ENCODE data around the gene SHE.
A peak's percentile ranks its signal among the peaks of the same experiment; 100 is the strongest.

Gene SHE

DNA sequence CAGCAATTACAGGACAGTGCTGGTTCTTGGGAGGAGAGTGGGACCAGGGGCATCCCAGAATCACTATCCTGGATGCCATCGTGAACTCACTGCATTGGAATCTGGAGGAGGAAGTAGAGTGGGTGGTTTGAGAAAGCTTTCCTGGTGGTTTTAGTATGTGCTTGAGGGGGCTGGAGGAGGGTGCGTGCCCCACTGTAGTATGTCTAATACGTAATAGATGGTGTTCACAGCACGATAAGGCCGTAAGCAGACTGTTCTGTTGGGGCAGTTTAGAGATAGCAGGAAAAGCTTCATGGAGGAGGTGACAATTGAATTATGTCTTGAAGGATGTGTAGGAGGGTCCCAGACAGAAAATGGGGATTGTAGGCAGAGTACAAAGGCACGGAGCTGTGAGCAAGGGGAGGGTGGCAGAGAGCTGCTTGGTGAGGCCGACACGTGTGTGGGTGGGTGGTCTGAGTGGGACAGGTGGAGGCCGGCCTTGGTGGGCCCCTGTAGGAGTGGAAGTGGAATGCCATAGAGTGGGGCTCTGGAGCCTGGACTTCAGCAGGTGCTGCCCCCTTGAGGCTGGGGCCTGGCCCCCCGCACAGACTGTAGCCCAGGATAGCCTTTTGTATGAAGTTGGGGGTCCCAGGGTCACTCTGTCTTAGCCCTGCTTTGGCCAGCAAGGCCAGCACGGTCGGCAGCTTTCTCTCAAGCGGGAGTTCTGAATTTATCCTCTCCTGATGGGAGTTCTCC is 60.0 kb downstream of the SHE start:
- peak; percentile 67 for DNase-seq

DNA sequence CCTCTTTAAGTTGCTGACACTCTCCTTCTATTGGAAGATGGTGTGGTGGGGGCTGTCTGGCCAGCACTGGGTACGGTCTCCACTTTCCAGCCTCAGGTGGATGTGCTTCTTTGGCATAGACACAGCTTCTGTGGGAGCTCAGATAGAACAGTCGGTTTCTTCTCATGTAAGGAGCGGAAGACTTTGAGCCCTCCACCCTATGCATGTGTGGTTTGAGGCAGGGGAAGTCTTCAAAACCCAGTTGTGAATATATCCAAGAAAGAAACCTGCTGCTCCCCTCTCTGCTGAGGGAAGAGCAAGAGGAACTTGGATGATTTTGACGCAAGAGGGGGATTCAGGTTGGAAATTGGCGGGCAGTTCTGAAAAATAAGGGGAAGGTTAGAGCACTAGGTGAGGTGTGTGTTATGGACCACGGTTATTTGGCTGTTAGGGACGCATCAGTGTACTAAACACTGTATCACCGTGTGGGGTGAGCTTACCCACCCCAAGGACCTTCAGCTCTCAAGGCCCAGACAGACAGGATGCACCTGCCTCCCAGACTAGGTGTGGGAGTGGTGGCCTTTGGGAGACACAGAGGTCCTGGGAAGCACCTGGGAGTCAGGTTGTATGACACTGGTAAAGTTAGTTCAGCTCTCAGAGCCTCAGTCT is 60.8 kb downstream of the SHE start:
- no peak for DNase-seq

DNA sequence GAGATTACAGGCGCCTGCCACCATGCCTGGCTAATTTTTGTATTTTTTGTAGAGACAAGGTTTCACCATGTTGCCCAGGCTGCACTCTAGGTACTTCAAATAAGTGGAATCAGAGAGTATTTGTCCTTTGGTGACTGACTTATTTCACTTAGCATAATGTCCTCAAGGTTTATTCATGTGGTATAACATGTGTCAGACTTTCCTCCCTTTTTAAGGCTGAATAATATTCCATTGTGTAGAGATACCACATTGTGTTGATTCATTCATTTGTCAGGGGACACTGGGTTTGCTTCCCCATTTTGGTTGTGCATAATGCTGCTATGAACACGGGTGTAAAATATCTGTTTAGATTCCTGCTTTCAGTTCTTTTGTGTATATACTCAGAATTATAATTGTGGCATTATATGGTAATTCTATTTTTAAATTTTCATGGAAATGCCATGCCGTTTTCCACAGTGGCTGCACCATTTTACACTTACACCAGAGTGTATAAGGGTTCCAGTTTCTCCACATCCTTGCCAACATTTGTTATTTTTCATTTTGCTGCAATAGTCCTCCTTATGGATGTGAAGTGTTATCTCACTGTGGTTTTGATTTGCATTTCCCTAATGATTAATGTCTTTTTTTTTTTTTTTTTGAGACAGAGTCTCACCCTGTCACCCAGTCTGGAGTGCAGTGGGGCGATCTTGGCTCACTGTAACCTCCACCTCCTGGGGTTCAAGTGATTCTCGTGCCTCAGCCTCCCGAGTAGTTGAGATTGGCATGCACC is 62.0 kb downstream of the SHE start:
- DNase-seq: no peak

- no peak for DNase-seq
These were observed 65.8 kb downstream of the SHE start for GRCh38 chr1:154436433-154436832.

- DNase-seq: no peak
These were observed 66.5 kb downstream of the SHE start for GRCh38 chr1:154435599-154436200.

GRCh38 chr1:154434346-154435085 is 67.7 kb downstream of the SHE start:
- DNase-seq: no peak

DNA sequence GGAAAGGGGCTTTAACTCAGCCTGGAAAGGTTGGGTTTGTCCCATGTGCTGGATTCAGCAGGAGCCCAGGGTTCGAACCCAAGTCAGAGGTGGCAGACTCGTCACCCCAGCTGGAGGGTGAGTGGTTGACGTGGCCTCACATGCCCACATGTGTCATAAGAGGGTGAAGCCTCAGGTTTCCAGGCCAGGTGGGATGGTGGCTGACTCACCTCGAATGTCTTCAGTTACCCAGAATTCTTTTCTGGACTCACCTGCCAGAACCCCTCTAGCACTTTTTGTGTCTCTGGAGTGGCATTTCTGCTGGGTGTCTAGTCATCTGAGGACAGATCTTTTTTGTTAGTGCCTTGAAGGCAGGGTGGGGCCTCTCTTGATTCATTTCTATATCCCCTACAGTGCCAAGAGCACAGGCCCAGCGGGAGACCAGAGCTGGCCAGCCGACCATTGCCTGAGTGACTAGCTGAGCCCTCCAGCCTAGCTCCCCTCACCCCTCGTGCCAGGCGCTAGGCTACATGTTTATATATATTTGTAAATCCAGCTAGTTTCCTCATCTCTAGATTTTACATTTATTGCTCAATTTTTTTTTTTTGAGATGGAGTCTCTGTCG is 68.9 kb downstream of the SHE start:
- no peak for DNase-seq

GRCh38 chr1:154431586-154432373 is 70.4 kb downstream of the SHE start:
- DNase-seq: no peak

GRCh38 chr1:154430903-154431302 is 71.3 kb downstream of the SHE start:
- no peak for DNase-seq

DNA sequence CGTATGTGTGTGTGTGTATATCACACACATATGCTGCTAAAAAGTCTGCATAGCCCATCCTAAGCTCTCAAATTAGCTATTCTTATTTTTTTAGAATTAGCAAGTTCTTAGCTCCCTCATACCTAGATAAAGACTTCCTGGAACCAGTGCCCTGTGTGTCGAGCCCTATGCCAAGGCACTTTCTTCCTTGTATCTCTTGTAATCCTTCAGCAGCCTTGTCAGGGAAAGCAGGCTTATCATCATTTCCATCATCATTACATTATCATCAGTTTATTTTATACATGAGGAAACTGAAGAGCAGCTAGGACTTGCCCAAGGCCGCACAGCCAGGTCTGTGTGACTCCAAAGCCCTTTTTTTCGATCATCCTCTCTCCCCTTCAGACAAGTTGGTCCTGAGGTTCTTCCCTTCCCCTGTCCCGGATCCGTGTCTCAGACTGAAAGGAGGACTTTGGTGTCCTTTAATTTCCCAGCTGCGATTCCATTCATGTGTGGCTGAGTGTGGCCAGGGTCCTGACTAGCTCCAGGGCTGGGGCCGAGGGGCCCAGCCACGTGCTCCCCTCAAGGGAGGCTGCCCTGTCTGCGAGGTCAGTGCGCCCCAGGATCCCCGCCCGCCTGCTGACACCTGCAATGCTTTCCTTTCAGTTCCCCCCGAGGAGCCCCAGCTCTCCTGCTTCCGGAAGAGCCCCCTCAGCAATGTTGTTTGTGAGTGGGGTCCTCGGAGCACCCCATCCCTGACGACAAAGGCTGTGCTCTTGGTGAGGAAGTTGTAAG is 72.2 kb downstream of the SHE start:
- DNase-seq: no peak
